Neural cell (in vitro differentiated cells): ENCODE data around the gene SLC44A4. TPM values are rescaled to one million over a fixed set of nuclear protein-coding genes. Genes with fewer than 3 reads are reported as not detected.
"Not testable (repeated sequence)": the region's sequence is repeated elsewhere in the genome, so short reads cannot be mapped to it uniquely, and the experiment has no call there.

Experiments
- H2AFZ ChIP-seq: fragments of 200-600, 300-800 bp; sonication (generic), shearing (Covaris generic); 2 replicates; pipeline ENCODE4 v1.6.0; 2014; ENCODE audit warnings: low read depth, mild to moderate bottlenecking, antibody characterized with exemption, low read length, moderate library complexity
- H3F3A ChIP-seq: fragments of 200-600 bp; shearing (Covaris generic); 2 replicates; pipeline ENCODE4 v1.6.1; 2016; ENCODE audit warnings: mild to moderate bottlenecking, moderate library complexity, mixed read lengths, antibody characterized with exemption, low read length; ENCODE audit not compliant: insufficient read depth, poor library complexity, severe bottlenecking
- H3K27ac ChIP-seq: fragments of 200-600, 300-800 bp; sonication (generic), shearing (Covaris generic); 2 replicates; pipeline ENCODE4 v1.5.1; 2014; ENCODE audit warnings: mild to moderate bottlenecking, low read length, moderate library complexity
- H3K27me3 ChIP-seq: fragments of 300-800, 200-600 bp; sonication (generic), shearing (Covaris generic); 2 replicates; pipeline ENCODE4 v1.6.0; 2014; ENCODE audit warnings: mild to moderate bottlenecking, low read depth, low read length, moderate library complexity; ENCODE audit not compliant: insufficient read depth
- H3K36me3 ChIP-seq: fragments of 300-800, 200-600 bp; sonication (generic), shearing (Covaris generic); 2 replicates; pipeline ENCODE4 v1.5.1; 2014; ENCODE audit warnings: mild to moderate bottlenecking, antibody characterized with exemption, low read length, moderate library complexity; ENCODE audit not compliant: insufficient read depth
- H3K4me2 ChIP-seq: fragments of 300-800, 200-600 bp; sonication (generic), shearing (Covaris generic); 2 replicates; pipeline ENCODE4 v1.6.0; 2014; ENCODE audit warnings: mild to moderate bottlenecking, low read length
- H3K4me3 ChIP-seq: fragments of 300-800, 200-600 bp; sonication (generic), shearing (Covaris generic); 2 replicates; pipeline ENCODE4 v1.5.1; 2014; ENCODE audit warnings: mild to moderate bottlenecking, low read length, moderate library complexity
- H3K79me2 ChIP-seq: fragments of 200-600 bp; shearing (Covaris generic); replicated peaks from 2 replicates; pipeline ENCODE4 v1.6.0; 2014; ENCODE audit warnings: mild to moderate bottlenecking, low read length, moderate library complexity; ENCODE audit not compliant: insufficient read depth
- H3K9ac ChIP-seq: fragments of 300-800, 200-600 bp; sonication (generic), shearing (Covaris generic); 2 replicates; pipeline ENCODE4 v1.6.1; 2016; ENCODE audit warnings: mild to moderate bottlenecking, low read length, mixed read lengths
- H3K9me2 ChIP-seq: fragments of 200-600 bp; shearing (Covaris generic); 2 replicates; pipeline ENCODE4 v1.6.1; 2016; ENCODE audit warnings: mild to moderate bottlenecking, low read length, mixed read lengths; ENCODE audit not compliant: insufficient read depth
- H3K9me3 ChIP-seq: fragments of 200-600, 300-800 bp; sonication (generic), shearing (Covaris generic); 2 replicates; pipeline ENCODE4 v1.6.1; 2016; ENCODE audit warnings: mild to moderate bottlenecking, mixed run types, low read length, moderate library complexity, mixed read lengths
- H4K20me1 ChIP-seq: fragments of 200-600 bp; shearing (Covaris generic); 2 replicates; pipeline ENCODE4 v1.6.1; 2016; ENCODE audit warnings: mild to moderate bottlenecking, mixed run types; ENCODE audit not compliant: insufficient read depth
- CTCF ChIP-seq: fragments of 450-650 bp; IDR thresholded peaks from 2 replicates; pipeline ENCODE4 v1.5.1; 2014; ENCODE audit warnings: antibody characterized with exemption, mild to moderate bottlenecking, moderate library complexity; ENCODE audit not compliant: poor library complexity, severe bottlenecking
- EP300 ChIP-seq: fragments of 450-650 bp; conservative IDR thresholded peaks from 2 replicates; pipeline ENCODE4 v1.6.1; 2014; ENCODE audit warnings: antibody characterized with exemption, mild to moderate bottlenecking, moderate library complexity; ENCODE audit not compliant: poor library complexity, severe bottlenecking
- EZH2 ChIP-seq: fragments of 200-600, 300-800 bp; shearing (Covaris generic), sonication (generic); IDR thresholded peaks from 2 replicates; pipeline ENCODE4 v1.6.1; 2014; ENCODE audit warnings: antibody characterized with exemption, low read length, borderline replicate concordance, mild to moderate bottlenecking; ENCODE audit not compliant: insufficient read depth, poor library complexity, severe bottlenecking
- MXI1 ChIP-seq: fragments of 450-650 bp; conservative IDR thresholded peaks from 2 replicates; pipeline ENCODE4 v1.6.1; 2014; ENCODE audit warnings: antibody characterized with exemption, mild to moderate bottlenecking; ENCODE audit not compliant: poor library complexity, severe bottlenecking
- POLR2AphosphoS5 ChIP-seq: IDR thresholded peaks from 2 replicates; pipeline ENCODE4 v1.6.1; 2012
- RAD21 ChIP-seq: fragments of 450-650 bp; conservative IDR thresholded peaks from 2 replicates; pipeline ENCODE4 v1.6.1; 2014; ENCODE audit warnings: antibody characterized with exemption, mild to moderate bottlenecking, moderate library complexity
- REST ChIP-seq: IDR thresholded peaks from 2 replicates; pipeline ENCODE4 v1.6.1; 2012; ENCODE audit warnings: borderline replicate concordance
- SMC3 ChIP-seq: fragments of 450-650 bp; conservative IDR thresholded peaks from 2 replicates; pipeline ENCODE4 v1.6.1; 2014; ENCODE audit warnings: antibody characterized with exemption, mild to moderate bottlenecking, moderate library complexity; ENCODE audit not compliant: poor library complexity
- TAF1 ChIP-seq: IDR thresholded peaks from 2 replicates; pipeline ENCODE4 v1.6.1; 2012; ENCODE audit warnings: low read depth
- polyA plus RNA-seq: library from polyadenylated mRNA; depleted of rRNA; stranded (reverse); fragments of >200 nt; gene quantifications from 2 replicates; pipeline ENCODE4 v1.2.3, GENCODE V29; 2014

Gene SLC44A4
- polyA plus RNA-seq, 1 donor from 2014 or later = 0.09 TPM

GRCh38 chr6:31908791-31909190 lies 30.0 kb upstream of the SLC44A4 start:
- no peak overlapping the region for H3K9ac ChIP-seq
- H3K9me2 ChIP-seq = no peaks in the 10 kb centered on the region
- H3K9me3 ChIP-seq = no peaks in the 10 kb centered on the region
- H3K36me3 ChIP-seq = no peaks in the 10 kb centered on the region
- no peak overlapping the region for H3K4me3 ChIP-seq
- H3K4me2 ChIP-seq = no peak overlapping the region
- no peaks in the 10 kb centered on the region for H3K27me3 ChIP-seq
- H3K79me2 ChIP-seq = no peaks in the 10 kb centered on the region
- H2AFZ ChIP-seq = no peak overlapping the region
- no peak overlapping the region for H3K27ac ChIP-seq
- no peak for TF ChIP-seq CTCF
- TF ChIP-seq TAF1 = no peak
- TF ChIP-seq MXI1 = no peak
- no peak for TF ChIP-seq POLR2AphosphoS5
- TF ChIP-seq EZH2 = no peak
- no peak for TF ChIP-seq RAD21
- TF ChIP-seq REST = no peak
- no peak for TF ChIP-seq EP300
- no peak for TF ChIP-seq SMC3
- no peaks in the 10 kb centered on the region for H4K20me1 ChIP-seq
- H3F3A ChIP-seq = no peaks in the 10 kb centered on the region

GRCh38 chr6:31908255-31908654 lies 29.5 kb upstream of the SLC44A4 start:
- not testable (repeated sequence) for H4K20me1 ChIP-seq, H3K4me2 ChIP-seq, H3K27ac ChIP-seq, H3F3A ChIP-seq, H3K36me3 ChIP-seq, H3K79me2 ChIP-seq, H3K9me2 ChIP-seq, H3K9me3 ChIP-seq, H2AFZ ChIP-seq, H3K9ac ChIP-seq, H3K4me3 ChIP-seq, H3K27me3 ChIP-seq

DNA sequence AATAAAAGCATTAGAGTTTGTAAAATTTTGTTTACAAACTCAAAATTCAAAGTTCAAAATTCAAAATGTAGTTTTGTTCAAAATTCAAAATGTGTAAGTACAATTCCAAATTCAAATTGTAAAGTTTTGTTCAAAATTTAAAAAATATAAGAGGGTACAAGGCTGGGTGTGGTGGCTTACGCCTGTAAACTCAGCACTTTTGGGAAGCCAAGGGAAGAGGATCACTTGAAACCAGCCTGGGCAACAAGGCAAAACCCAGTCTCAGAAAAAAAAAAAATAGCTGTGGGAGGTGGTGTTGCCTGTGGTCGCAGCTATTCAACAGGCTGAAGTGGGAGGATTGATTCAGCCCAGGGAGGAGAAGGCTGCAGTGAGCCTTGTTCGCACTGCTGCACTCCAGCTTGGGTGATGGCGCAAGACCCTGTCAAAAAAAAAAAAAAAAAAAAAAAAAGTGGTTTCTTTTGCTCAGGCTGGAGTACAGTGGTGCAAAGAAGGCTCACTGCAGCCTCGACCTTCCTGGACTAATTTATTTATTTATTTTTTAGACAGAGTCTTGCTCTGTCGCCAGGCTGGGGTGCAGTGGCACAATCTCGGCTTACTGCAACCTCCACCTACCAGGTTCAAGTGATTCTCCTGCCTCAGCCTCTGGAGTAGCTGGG lies 28.5 kb upstream of the SLC44A4 start:
- H3F3A ChIP-seq = peaks cover 4% of the 10 kb centered on the region
- H3K27ac ChIP-seq = no peak overlapping the region
- no peaks in the 10 kb centered on the region for H3K36me3 ChIP-seq
- no peaks in the 10 kb centered on the region for H4K20me1 ChIP-seq
- H3K9me3 ChIP-seq = no peaks in the 10 kb centered on the region
- no peaks in the 10 kb centered on the region for H3K9me2 ChIP-seq
- TF ChIP-seq REST = no peak
- no peak for TF ChIP-seq TAF1
- no peak for TF ChIP-seq EP300
- TF ChIP-seq EZH2 = no peak
- no peak for TF ChIP-seq CTCF
- TF ChIP-seq POLR2AphosphoS5 = no peak
- TF ChIP-seq SMC3 = no peak
- no peak for TF ChIP-seq MXI1
- TF ChIP-seq RAD21 = no peak
- H3K9ac ChIP-seq = no peak overlapping the region
- no peak overlapping the region for H2AFZ ChIP-seq
- H3K27me3 ChIP-seq = no peaks in the 10 kb centered on the region
- H3K79me2 ChIP-seq = no peaks in the 10 kb centered on the region
- H3K4me3 ChIP-seq = no peak overlapping the region
- no peak overlapping the region for H3K4me2 ChIP-seq
